GM23338 (cell line): ENCODE results near the gene PSG2.
"Not testable (repeated sequence)": the region's sequence is repeated elsewhere in the genome, so short reads cannot be mapped to it uniquely, and the experiment has no call there.

Experiments used
- EZH2 ChIP-seq: fragments of 200-600 bp; sonication (generic); IDR thresholded peaks from one replicate; pipeline ENCODE4 v1.8.0; 2017; ENCODE audit warnings: antibody characterized with exemption, mild to moderate bottlenecking, low read depth; ENCODE audit not compliant: unreplicated experiment
- EZH2phosphoT487 ChIP-seq: fragments of 200-600 bp; sonication (generic); IDR thresholded peaks from one replicate; pipeline ENCODE4 v1.8.1; 2018; ENCODE audit warnings: antibody characterized with exemption; ENCODE audit not compliant: unreplicated experiment
- POLR2AphosphoS5 ChIP-seq: IDR thresholded peaks from 2 replicates; pipeline ENCODE4 v1.6.1; 2016; ENCODE audit warnings: antibody characterized with exemption, low read depth
- TF ChIP-seq, protein P1 (sequence below), 2 experiments: fragments of 200-600 bp in 1 of 2; sonication (generic) in 1 of 2; conservative IDR thresholded peaks; 2 replicates each; pipeline versions ENCODE4 v1.5.1 to v1.6.1; 2016 to 2017; ENCODE audit warnings: antibody characterized with exemption in 2 of 2, low read depth in 2 of 2, mild to moderate bottlenecking in 2 of 2, moderate library complexity in 1 of 2
- TF ChIP-seq, protein P2 (sequence below): IDR thresholded peaks from one replicate; pipeline ENCODE4 v1.6.1; 2018; ENCODE audit warnings: antibody characterized with exemption; ENCODE audit not compliant: unreplicated experiment

DNA sequence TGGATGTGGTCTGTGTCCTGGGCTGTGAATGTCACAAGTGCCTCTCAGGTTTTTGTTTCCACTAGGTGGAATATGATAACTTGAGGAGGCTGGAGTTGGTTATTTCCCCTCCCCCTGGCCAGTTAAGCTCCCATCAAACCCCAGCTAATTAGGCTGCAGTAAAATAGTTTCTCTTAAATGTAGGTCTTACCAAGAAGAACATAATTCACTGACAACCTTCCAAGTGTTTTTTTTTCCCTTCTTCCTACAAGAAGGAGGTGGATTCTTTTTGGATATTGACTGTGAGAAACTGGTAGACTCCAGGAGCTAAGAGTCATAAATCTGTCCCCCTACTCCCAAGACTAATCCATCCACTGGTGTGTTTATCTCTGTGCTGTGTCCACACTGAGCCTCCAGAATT lies 15.9 kb upstream of the PSG2 start:
- TF ChIP-seq EZH2phosphoT487, EZH2, POLR2AphosphoS5: not testable (repeated sequence)
- TF ChIP-seq, protein P1, sequence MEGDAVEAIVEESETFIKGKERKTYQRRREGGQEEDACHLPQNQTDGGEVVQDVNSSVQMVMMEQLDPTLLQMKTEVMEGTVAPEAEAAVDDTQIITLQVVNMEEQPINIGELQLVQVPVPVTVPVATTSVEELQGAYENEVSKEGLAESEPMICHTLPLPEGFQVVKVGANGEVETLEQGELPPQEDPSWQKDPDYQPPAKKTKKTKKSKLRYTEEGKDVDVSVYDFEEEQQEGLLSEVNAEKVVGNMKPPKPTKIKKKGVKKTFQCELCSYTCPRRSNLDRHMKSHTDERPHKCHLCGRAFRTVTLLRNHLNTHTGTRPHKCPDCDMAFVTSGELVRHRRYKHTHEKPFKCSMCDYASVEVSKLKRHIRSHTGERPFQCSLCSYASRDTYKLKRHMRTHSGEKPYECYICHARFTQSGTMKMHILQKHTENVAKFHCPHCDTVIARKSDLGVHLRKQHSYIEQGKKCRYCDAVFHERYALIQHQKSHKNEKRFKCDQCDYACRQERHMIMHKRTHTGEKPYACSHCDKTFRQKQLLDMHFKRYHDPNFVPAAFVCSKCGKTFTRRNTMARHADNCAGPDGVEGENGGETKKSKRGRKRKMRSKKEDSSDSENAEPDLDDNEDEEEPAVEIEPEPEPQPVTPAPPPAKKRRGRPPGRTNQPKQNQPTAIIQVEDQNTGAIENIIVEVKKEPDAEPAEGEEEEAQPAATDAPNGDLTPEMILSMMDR (conservative IDR thresholded peaks at IDR 0.05; ENCODE audit: low read depth in 2 of 2), result not testable (repeated sequence)
- TF ChIP-seq, protein P2, sequence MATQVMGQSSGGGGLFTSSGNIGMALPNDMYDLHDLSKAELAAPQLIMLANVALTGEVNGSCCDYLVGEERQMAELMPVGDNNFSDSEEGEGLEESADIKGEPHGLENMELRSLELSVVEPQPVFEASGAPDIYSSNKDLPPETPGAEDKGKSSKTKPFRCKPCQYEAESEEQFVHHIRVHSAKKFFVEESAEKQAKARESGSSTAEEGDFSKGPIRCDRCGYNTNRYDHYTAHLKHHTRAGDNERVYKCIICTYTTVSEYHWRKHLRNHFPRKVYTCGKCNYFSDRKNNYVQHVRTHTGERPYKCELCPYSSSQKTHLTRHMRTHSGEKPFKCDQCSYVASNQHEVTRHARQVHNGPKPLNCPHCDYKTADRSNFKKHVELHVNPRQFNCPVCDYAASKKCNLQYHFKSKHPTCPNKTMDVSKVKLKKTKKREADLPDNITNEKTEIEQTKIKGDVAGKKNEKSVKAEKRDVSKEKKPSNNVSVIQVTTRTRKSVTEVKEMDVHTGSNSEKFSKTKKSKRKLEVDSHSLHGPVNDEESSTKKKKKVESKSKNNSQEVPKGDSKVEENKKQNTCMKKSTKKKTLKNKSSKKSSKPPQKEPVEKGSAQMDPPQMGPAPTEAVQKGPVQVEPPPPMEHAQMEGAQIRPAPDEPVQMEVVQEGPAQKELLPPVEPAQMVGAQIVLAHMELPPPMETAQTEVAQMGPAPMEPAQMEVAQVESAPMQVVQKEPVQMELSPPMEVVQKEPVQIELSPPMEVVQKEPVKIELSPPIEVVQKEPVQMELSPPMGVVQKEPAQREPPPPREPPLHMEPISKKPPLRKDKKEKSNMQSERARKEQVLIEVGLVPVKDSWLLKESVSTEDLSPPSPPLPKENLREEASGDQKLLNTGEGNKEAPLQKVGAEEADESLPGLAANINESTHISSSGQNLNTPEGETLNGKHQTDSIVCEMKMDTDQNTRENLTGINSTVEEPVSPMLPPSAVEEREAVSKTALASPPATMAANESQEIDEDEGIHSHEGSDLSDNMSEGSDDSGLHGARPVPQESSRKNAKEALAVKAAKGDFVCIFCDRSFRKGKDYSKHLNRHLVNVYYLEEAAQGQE, result not testable (repeated sequence)
